Urinary bladder (tissue), 4 donors: ENCODE measurements around the gene RBM20. TPM values are rescaled to one million over a fixed set of nuclear protein-coding genes. Genes with fewer than 3 reads are reported as not detected.
"Not testable (repeated sequence)": the region's sequence is repeated elsewhere in the genome, so short reads cannot be mapped to it uniquely, and the experiment has no call there.

Source experiments
- DNase-seq: peaks from one replicate; pipeline ENCODE4 v3.0.0-alpha.2; 2015; ENCODE audit errors: extremely low spot score
- H3K27ac ChIP-seq: one replicate; pipeline ENCODE4 v1.5.1; 2013; ENCODE audit warnings: low read depth, mild to moderate bottlenecking, moderate library complexity
- H3K36me3 ChIP-seq: one replicate; pipeline ENCODE4 v1.6.1; 2013; ENCODE audit warnings: mild to moderate bottlenecking, moderate library complexity; ENCODE audit not compliant: insufficient read depth
- H3K4me1 ChIP-seq: one replicate; pipeline ENCODE4 v1.6.1; 2013; ENCODE audit warnings: mild to moderate bottlenecking, moderate library complexity; ENCODE audit not compliant: insufficient read depth
- H3K4me3 ChIP-seq: one replicate; pipeline ENCODE4 v1.5.1; 2013; ENCODE audit warnings: low read depth, low read length
- WGBS: extraction: QIAGEN DNeasy Blood & Tissue Kit; methylation state at CpG from one replicate; pipeline ENCODE4 v1.1.7; 2013; 5-methylcytosine and 5-hydroxymethylcytosine counted together
- polyA plus RNA-seq: library from polyadenylated mRNA; stranded (reverse); fragments of 200-250 nt; gene quantifications from one replicate; pipeline ENCODE4 v1.2.3, GENCODE V29; 2013
- total RNA-seq: library from RNA; depleted of rRNA; stranded (reverse); fragments of >200 nt; gene quantifications from one replicate; pipeline ENCODE4 v1.2.3, GENCODE V29; 2014
- donor health status: healthy with polysubstance abuse.
- donor health status: healthy.

RBM20 gene
- total RNA-seq (2.3 TPM), polyA plus RNA-seq (0.68 TPM)

- WGBS, result under 1% methylated on average over 106 of the region's 106 CpGs
- DNase-seq, result no peak
- H3K4me3 ChIP-seq, result peak within 1 kb of the TSS; percentile 59
- H3K4me1 ChIP-seq, result peaks cover 5% of the 10 kb centered on the region
- H3K27ac ChIP-seq, result no peak within 1 kb of the TSS
- no peaks in the 10 kb centered on the region for H3K36me3 ChIP-seq
Measured at GRCh38 chr10:110643653-110644597, at the start of gene RBM20. RBM20 (plus strand) TSS chr10:110644336; CDS start chr10:110644455, 119 bp downstream.

GRCh38 chr10:110597476-110597875 lies 46.7 kb upstream of the RBM20 start:
- no peak overlapping the region for H3K4me3 ChIP-seq
- no peaks in the 10 kb centered on the region for H3K4me1 ChIP-seq
- peaks cover 4% of the 10 kb centered on the region for H3K36me3 ChIP-seq
- no peak for DNase-seq
- 85% methylated on average over 2 of the region's 2 CpGs for WGBS
- H3K27ac ChIP-seq, result no peak overlapping the region

DNA sequence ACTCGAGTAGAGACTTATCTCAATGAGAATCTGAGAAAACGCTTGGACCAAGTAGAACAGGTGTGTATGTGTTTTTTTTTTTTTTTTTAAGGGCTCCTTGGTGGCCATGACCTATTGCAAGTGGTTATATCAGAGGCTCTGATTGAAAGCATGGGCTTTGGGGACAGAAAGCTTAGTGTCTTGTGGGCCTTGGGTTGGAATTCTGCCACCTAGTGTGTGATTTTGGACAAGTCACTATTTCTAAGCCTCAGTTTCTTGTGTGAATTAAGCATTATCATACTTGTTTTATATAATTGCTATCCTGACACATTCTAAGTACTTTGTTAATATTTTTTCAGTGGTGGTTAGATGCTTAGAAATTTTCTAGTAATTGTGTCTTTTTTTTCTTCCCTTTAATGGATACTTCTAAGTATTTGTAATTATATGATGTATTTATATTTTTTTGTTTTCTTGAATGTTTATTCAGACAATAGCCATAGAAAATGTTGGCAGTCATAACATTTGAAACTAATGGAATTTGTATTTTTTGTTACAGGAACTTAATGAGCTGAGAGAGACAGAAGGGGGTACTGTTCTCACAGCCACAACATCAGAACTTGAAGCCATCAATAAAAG lies 43.5 kb upstream of the RBM20 start:
- H3K27ac ChIP-seq, result no peak overlapping the region
- H3K4me3 ChIP-seq, result no peak overlapping the region
- no peaks in the 10 kb centered on the region for H3K4me1 ChIP-seq
- WGBS, result 77% methylated on average over 2 of the region's 2 CpGs
- DNase-seq, result no peak
- H3K36me3 ChIP-seq, result peaks cover 4% of the 10 kb centered on the region

GRCh38 chr10:110601581-110601980 lies 42.6 kb upstream of the RBM20 start:
- WGBS, result 64% methylated on average over 4 of the region's 4 CpGs
- Histone ChIP-seq H3K27ac (no peak overlapping the region), H3K36me3 (peaks cover 4% of the 10 kb centered on the region), H3K4me1 (no peaks in the 10 kb centered on the region), H3K4me3 (no peak overlapping the region)
- DNase-seq, result no peak

DNA sequence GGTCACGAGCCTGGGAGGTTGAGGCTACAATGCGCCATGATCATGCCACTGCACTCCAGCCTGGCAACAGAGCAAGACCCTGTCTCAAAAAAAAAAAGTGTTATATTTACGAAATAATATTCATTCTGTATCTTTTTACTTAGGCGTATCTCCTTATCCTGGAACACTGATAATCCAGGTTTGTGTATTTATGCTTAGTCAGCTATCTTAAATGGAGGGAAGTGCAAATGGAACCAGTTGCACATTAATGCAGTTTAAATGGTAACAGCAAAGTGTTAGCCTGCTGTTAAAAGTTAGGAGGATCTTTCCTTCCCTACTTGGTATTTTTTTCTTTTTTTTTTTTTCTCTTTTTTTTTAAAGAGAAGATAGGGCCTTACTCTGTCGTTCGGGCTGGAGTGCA lies 36.0 kb upstream of the RBM20 start:
- DNase-seq, result no peak
- no peak overlapping the region for H3K4me3 ChIP-seq
- H3K4me1 ChIP-seq, result no peaks in the 10 kb centered on the region
- peaks cover 2% of the 10 kb centered on the region for H3K36me3 ChIP-seq
- no peak overlapping the region for H3K27ac ChIP-seq
- 83% methylated on average over 6 of the region's 6 CpGs for WGBS

- H3K4me3 ChIP-seq, result no peak overlapping the region
- peaks cover 2% of the 10 kb centered on the region for H3K36me3 ChIP-seq
- no peak overlapping the region for H3K27ac ChIP-seq
- DNase-seq, result no peak
- no peaks in the 10 kb centered on the region for H3K4me1 ChIP-seq
- WGBS, result 29% methylated on average over 2 of the region's 2 CpGs
Measured at GRCh38 chr10:110609605-110610004, 34.5 kb upstream of the RBM20 start.

DNA sequence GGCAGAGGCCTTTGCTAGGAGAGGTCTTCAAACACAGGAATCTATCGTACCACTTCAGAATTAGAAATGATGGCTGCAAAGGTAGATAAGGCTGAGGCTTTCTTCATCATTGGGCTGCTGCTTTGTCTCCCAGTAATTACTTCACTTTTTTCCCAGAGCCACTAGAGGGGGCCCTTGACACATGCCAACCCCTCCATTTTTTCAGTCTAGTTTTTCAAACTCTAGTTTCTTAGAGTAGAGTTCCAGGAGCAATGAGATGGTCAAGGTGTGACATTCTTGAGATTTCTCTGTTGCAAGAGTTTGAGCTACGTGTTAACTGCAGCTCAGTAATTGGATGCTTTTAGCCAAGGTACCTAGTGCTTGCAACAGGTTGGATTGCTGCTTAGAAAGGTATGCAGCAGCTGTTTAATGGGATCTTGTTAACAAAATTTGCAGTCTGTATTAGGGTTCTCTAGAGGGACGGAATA lies 33.8 kb upstream of the RBM20 start:
- WGBS, result 15% methylated on average over 3 of the region's 3 CpGs
- DNase-seq, result peak; percentile 46

GRCh38 chr10:110610781-110611180 lies 33.4 kb upstream of the RBM20 start:
- 75% methylated on average over 3 of the region's 3 CpGs for WGBS

More for the DNA sequence above, 33.8 kb upstream of the RBM20 start:
- Histone ChIP-seq H3K36me3 (peaks cover 2% of the 10 kb centered on the region), H3K4me1 (no peaks in the 10 kb centered on the region), H3K4me3 (no peak overlapping the region), H3K27ac (no peak overlapping the region)

GRCh38 chr10:110612087-110612486 lies 32.0 kb upstream of the RBM20 start:
- DNase-seq, result no peak
- WGBS, result 81% methylated on average over 3 of the region's 3 CpGs
- Histone ChIP-seq H3K27ac (no peak overlapping the region), H3K4me1 (no peaks in the 10 kb centered on the region), H3K4me3 (no peak overlapping the region), H3K36me3 (peaks cover 2% of the 10 kb centered on the region)

More at GRCh38 chr10:110610781-110611180, 33.4 kb upstream of the RBM20 start:
- not testable (repeated sequence) for H3K36me3 ChIP-seq, H3K4me3 ChIP-seq, DNase-seq, H3K27ac ChIP-seq, H3K4me1 ChIP-seq

DNA sequence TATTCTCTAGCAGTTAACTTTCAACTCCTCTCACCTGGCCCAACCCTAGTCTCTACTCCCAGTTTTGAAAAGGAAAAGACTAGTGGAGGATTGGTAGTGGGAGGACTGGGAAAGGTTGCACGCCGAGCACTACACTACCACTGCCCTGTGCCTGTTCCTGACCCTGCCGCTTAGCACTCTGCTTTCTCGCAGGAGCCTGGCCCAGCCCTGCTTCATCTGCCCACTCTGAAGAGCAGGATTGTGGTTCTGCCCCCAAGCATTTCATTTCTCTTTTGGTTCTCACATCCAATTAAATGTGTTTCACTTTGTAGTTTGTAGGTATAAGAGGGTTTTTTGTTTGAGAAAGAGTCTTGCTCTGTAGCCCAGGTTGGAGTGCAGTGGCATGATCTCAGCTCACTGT lies 31.5 kb upstream of the RBM20 start:
- DNase-seq, result no peak
- Histone ChIP-seq H3K27ac (no peak overlapping the region), H3K4me3 (no peak overlapping the region), H3K4me1 (no peaks in the 10 kb centered on the region), H3K36me3 (peaks cover under 1% of the 10 kb centered on the region)
- 95% methylated on average over 4 of the region's 4 CpGs for WGBS

DNA sequence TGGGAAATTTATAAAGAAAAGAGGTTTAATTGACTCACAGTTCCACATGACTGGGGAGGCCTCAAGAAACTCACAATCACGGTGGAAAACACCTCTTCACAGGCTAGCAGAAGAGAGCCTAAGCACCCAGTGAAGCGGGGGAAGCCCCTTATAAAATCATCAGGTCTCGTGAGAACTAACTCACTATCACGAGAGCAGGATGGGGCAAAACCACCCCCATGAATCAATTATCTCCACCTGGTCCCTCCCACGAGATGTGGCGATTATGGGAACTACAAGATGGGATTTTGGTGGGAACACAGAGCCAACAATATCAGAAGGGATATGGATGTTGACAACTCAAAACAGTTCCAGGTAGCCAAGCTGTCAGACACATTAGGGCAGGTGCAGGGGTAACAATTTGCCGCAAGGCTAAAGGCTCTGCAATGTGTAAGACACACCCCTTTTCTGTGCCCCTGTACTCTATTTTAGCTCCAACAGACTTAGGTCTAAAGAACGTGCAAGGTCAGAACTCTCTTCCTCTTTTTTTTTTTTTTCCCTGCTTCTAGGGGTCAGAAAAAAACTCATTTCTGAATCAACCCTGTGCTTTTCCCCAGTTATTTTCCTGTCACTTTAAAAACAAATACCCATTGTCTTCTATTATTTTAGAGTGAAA lies 30.7 kb upstream of the RBM20 start:
- Histone ChIP-seq H3K4me1 (no peaks in the 10 kb centered on the region), H3K36me3 (no peaks in the 10 kb centered on the region), H3K4me3 (no peak overlapping the region), H3K27ac (no peak overlapping the region)
- no peak for DNase-seq
- 81% methylated on average over 8 of the region's 8 CpGs for WGBS

GRCh38 chr10:110613996-110614495 lies 30.1 kb upstream of the RBM20 start:
- H3K4me1 ChIP-seq, result no peaks in the 10 kb centered on the region
- no peak overlapping the region for H3K27ac ChIP-seq
- no peak overlapping the region for H3K4me3 ChIP-seq
- 90% methylated on average over 9 of the region's 9 CpGs for WGBS
- DNase-seq, result no peak
- no peaks in the 10 kb centered on the region for H3K36me3 ChIP-seq

DNA sequence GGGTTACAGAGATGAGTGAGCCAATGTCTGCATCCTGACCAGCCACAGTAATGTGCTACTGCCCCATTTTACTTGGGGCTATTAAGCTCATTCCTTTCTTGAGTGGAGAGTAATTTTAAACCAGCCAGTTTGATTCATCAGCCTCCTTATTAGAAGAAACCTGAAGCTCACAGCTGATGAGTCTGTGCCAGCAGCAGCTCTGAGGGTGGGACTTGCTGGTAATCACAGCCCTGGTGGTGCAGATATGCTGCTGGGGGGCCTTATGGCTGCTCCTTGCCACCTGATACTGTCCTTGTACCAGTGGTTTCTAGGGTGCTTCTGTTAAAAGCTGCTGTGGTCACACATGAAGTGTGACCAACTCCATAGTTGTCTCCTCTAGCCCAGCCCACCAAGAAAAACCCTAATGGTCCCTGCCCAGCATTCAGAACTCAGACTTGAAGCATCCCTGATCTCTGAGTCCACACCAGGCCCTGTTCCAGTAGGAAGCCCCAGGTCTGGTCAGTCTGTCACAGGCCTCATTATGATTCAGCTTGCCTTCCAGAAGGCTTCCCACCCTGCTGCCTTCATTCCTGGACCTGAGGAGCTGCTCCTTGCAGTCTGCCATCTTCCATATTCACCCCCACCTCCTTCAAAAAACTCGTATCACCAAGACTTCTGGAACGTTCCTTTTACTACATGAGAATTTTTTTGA lies 28.9 kb upstream of the RBM20 start:
- H3K36me3 ChIP-seq, result no peaks in the 10 kb centered on the region
- DNase-seq, result no peak
- no peak overlapping the region for H3K27ac ChIP-seq
- WGBS, result 82% methylated on average over 2 of the region's 2 CpGs
- H3K4me3 ChIP-seq, result no peak overlapping the region
- no peaks in the 10 kb centered on the region for H3K4me1 ChIP-seq
